OCI-LY3 (cell line): ENCODE results near the gene TXNDC5.

Experiments
- EZH2phosphoT487 ChIP-seq: fragments of 200-600 bp; shearing (Covaris generic); IDR thresholded peaks from 2 replicates; pipeline ENCODE4 v1.6.1; 2018; ENCODE audit warnings: antibody characterized with exemption, mixed run types, low read depth
- TF ChIP-seq, protein P1 (sequence below): fragments of 200-600, 300-600 bp; sonication (generic); IDR thresholded peaks from 2 replicates; pipeline ENCODE4 v1.5.1; 2014; ENCODE audit warnings: antibody characterized with exemption, low read length, low read depth

DNA sequence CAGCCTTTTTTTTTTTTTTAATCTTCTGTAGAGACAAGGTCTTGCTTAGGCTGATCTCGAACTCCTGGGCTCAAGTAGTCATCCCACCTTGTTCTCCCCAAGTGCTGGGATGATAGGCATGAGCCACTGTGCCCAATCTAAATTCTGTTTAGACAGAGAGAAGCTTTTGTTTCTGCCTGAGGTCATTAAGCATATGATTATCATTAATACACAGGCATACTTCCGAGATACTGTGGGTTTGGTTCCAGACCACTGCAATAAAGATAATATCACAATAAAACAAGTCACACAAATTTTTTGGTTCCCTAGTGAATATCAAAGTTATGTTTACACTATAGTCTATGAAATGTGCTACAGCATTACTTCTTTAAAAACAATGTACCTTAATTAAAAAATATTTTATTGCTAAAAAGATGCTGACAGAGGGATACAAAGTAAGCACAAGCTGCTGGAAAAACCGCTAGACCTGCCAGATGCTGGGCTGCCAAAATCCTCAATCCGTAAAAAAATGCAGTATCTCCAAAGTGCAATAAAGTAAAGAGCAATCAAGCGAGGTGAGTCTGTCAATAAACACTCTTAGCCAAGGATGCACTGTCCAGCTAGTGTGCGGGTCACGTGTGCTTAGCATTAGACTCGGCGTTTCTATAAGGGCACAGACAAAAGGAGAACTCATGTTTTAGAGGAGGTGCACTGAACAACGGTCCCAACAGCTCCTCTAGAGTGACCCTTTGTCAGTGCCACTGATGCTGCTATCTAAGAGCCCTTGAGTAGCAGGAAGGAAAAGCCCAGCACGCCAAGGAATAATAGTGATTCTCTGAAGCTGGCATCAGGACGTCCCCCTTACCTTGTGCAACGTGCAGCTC lies 16.1 kb downstream of the TXNDC5 start:
- TF ChIP-seq, protein P1, sequence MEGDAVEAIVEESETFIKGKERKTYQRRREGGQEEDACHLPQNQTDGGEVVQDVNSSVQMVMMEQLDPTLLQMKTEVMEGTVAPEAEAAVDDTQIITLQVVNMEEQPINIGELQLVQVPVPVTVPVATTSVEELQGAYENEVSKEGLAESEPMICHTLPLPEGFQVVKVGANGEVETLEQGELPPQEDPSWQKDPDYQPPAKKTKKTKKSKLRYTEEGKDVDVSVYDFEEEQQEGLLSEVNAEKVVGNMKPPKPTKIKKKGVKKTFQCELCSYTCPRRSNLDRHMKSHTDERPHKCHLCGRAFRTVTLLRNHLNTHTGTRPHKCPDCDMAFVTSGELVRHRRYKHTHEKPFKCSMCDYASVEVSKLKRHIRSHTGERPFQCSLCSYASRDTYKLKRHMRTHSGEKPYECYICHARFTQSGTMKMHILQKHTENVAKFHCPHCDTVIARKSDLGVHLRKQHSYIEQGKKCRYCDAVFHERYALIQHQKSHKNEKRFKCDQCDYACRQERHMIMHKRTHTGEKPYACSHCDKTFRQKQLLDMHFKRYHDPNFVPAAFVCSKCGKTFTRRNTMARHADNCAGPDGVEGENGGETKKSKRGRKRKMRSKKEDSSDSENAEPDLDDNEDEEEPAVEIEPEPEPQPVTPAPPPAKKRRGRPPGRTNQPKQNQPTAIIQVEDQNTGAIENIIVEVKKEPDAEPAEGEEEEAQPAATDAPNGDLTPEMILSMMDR: no peak
- TF ChIP-seq EZH2phosphoT487: no peak
